Measurements from ENCODE around the gene P2RX2. TPM values are rescaled to one million over a fixed set of nuclear protein-coding genes. Genes with fewer than 3 reads are reported as not detected.

The P2RX2 gene
- total and polyA plus RNA-seq, 2 experiments from 2014 or later, result 1.1 to 1.7 TPM

DNA sequence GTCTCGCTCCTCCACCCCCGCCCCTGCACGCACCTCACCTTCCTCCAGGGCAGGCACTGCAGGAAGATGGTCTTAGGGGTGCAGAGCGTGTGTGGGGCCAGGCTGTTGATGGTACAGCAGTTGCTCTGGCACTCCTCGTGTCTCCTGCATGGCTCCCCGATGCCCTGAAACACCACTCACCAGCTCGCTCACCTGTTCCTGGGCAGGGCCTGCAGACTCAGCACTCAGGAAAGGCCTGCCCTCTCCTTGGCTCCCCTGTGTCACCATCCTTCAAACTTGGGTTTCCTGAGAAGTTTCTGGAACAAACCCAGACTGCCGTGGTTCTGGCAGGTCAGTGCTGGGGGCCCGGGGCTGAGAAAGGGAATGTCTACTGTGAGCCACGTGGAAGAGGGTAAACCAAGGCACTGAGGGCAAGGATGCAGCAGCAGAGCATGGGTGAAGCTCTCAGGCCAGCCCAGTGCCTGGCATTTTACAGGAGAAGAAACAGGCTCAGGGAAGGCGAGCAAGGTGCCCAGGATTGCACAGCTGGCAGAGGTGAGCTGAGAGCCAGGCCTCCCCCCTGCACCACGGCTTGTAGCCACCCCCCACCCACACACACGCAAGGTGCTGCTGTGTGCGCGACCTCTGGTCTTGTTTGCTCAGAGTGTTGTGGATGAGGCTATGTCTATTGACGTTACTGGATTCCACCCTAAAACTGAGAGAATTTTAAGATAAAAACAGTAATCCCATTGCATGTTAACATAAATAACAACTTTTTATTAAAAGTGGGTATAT is 13.7 kb upstream of the P2RX2 start (continued):
- TF ChIP-seq, protein P1, sequence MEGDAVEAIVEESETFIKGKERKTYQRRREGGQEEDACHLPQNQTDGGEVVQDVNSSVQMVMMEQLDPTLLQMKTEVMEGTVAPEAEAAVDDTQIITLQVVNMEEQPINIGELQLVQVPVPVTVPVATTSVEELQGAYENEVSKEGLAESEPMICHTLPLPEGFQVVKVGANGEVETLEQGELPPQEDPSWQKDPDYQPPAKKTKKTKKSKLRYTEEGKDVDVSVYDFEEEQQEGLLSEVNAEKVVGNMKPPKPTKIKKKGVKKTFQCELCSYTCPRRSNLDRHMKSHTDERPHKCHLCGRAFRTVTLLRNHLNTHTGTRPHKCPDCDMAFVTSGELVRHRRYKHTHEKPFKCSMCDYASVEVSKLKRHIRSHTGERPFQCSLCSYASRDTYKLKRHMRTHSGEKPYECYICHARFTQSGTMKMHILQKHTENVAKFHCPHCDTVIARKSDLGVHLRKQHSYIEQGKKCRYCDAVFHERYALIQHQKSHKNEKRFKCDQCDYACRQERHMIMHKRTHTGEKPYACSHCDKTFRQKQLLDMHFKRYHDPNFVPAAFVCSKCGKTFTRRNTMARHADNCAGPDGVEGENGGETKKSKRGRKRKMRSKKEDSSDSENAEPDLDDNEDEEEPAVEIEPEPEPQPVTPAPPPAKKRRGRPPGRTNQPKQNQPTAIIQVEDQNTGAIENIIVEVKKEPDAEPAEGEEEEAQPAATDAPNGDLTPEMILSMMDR (conservative IDR thresholded peaks at IDR 0.05; ENCODE audit: low read depth in 2 of 2), result no peak
- no peak for TF ChIP-seq STAT1 (IDR thresholded peaks at IDR 0.05; ENCODE audit: unreplicated experiment)
- TF ChIP-seq ZNF331 (CRISPR knock-in tag; IDR thresholded peaks at IDR 0.05; ENCODE audit: low read depth), result no peak
- TF ChIP-seq ZNF114 (CRISPR knock-in tag; IDR thresholded peaks at IDR 0.05), result no peak
- TF ChIP-seq, protein P2, sequence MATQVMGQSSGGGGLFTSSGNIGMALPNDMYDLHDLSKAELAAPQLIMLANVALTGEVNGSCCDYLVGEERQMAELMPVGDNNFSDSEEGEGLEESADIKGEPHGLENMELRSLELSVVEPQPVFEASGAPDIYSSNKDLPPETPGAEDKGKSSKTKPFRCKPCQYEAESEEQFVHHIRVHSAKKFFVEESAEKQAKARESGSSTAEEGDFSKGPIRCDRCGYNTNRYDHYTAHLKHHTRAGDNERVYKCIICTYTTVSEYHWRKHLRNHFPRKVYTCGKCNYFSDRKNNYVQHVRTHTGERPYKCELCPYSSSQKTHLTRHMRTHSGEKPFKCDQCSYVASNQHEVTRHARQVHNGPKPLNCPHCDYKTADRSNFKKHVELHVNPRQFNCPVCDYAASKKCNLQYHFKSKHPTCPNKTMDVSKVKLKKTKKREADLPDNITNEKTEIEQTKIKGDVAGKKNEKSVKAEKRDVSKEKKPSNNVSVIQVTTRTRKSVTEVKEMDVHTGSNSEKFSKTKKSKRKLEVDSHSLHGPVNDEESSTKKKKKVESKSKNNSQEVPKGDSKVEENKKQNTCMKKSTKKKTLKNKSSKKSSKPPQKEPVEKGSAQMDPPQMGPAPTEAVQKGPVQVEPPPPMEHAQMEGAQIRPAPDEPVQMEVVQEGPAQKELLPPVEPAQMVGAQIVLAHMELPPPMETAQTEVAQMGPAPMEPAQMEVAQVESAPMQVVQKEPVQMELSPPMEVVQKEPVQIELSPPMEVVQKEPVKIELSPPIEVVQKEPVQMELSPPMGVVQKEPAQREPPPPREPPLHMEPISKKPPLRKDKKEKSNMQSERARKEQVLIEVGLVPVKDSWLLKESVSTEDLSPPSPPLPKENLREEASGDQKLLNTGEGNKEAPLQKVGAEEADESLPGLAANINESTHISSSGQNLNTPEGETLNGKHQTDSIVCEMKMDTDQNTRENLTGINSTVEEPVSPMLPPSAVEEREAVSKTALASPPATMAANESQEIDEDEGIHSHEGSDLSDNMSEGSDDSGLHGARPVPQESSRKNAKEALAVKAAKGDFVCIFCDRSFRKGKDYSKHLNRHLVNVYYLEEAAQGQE (IDR thresholded peaks at IDR 0.05; ENCODE audit: unreplicated experiment), result no peak
- no peak for TF ChIP-seq POLR2AphosphoS5 (IDR thresholded peaks at IDR 0.05; ENCODE audit: low read depth)
- TF ChIP-seq JUNB (IDR thresholded peaks at IDR 0.05; ENCODE audit: unreplicated experiment), result no peak
- TF ChIP-seq EZH2 (IDR thresholded peaks at IDR 0.05; ENCODE audit: low read depth, unreplicated experiment), result no peak
- TF ChIP-seq EZH2phosphoT487 (IDR thresholded peaks at IDR 0.05; ENCODE audit: unreplicated experiment), result no peak
- TF ChIP-seq ETS1 (IDR thresholded peaks at IDR 0.05), result no peak
- TF ChIP-seq NANOG (IDR thresholded peaks at IDR 0.05; ENCODE audit: borderline replicate concordance), result no peak
- TF ChIP-seq CREB1 (CRISPR knock-in tag; IDR thresholded peaks at IDR 0.05; ENCODE audit: low read depth), result no peak

- no peaks in the 10 kb centered on the region for H4K20me1 ChIP-seq (replicated peaks; ENCODE audit: insufficient read depth)
- ATAC-seq, result no peak
- H3K79me2 ChIP-seq (replicated peaks; ENCODE audit: insufficient read depth), result no peaks in the 10 kb centered on the region
- Mint-ChIP-seq H3K4me3 (no peak overlapping the region), H3K27me3 (ENCODE audit: insufficient read depth, low read depth, poor library complexity) (peaks cover 74% of the 10 kb centered on the region), H3K36me3 (ENCODE audit: low read depth) (no peaks in the 10 kb centered on the region), H3K27ac (no peak overlapping the region), H3K4me1 (peaks cover 9% of the 10 kb centered on the region), H3K9me3 (peaks cover 5% of the 10 kb centered on the region; the same call in 1 of the 3 replicates)
- no peak overlapping the region for H2AFZ ChIP-seq
- H3K27me3 ChIP-seq (ENCODE audit: insufficient read depth), result peaks cover 80% of the 10 kb centered on the region
- H3K4me1 ChIP-seq (ENCODE audit: insufficient read depth), result no peaks in the 10 kb centered on the region
- H3K4me2 ChIP-seq, result no peak overlapping the region
- DNase-seq (ENCODE audit: low spot score), result no peak
- H3K27ac ChIP-seq (ENCODE audit: low read depth), result no peak overlapping the region
- no peaks in the 10 kb centered on the region for H3K36me3 ChIP-seq (ENCODE audit: insufficient read depth)
- no peaks in the 10 kb centered on the region for H3K9me2 ChIP-seq (ENCODE audit: insufficient read depth)
- H3K4me3 ChIP-seq, result no peak overlapping the region
- H3F3A ChIP-seq (replicated peaks; ENCODE audit: low read depth), result 0 out of 2 replicates have a peak, but pooled peaks cover 4% of the 10 kb centered on the region
- no peak for TF ChIP-seq ZNF114 (CRISPR knock-in tag; IDR thresholded peaks at IDR 0.05)
- TF ChIP-seq, protein P1 (conservative IDR thresholded peaks at IDR 0.05; ENCODE audit: low read depth in 2 of 2), result no peak
- no peak for TF ChIP-seq ZNF331 (CRISPR knock-in tag; IDR thresholded peaks at IDR 0.05; ENCODE audit: low read depth)
- no peak for TF ChIP-seq EZH2 (IDR thresholded peaks at IDR 0.05; ENCODE audit: low read depth, unreplicated experiment)
Observed at GRCh38 chr12:132605892-132606291, 12.7 kb upstream of the P2RX2 start.
